AG10803 (cell line): ENCODE results near the gene SLC10A6.

Source experiments
- DNase-seq: peaks from one replicate; pipeline ENCODE4 v3.0.0; 2010; ENCODE audit warnings: low read depth
- H3K4me3 ChIP-seq: 2 replicates; pipeline ENCODE4 v1.5.1; 2011; ENCODE audit warnings: mild to moderate bottlenecking, low read length, control low read depth
- CTCF ChIP-seq: conservative IDR thresholded peaks from 2 replicates; pipeline ENCODE4 v1.5.1; 2011; ENCODE audit warnings: mild to moderate bottlenecking, low read length, control low read depth, inconsistent platforms

The SLC10A6 gene

DNA sequence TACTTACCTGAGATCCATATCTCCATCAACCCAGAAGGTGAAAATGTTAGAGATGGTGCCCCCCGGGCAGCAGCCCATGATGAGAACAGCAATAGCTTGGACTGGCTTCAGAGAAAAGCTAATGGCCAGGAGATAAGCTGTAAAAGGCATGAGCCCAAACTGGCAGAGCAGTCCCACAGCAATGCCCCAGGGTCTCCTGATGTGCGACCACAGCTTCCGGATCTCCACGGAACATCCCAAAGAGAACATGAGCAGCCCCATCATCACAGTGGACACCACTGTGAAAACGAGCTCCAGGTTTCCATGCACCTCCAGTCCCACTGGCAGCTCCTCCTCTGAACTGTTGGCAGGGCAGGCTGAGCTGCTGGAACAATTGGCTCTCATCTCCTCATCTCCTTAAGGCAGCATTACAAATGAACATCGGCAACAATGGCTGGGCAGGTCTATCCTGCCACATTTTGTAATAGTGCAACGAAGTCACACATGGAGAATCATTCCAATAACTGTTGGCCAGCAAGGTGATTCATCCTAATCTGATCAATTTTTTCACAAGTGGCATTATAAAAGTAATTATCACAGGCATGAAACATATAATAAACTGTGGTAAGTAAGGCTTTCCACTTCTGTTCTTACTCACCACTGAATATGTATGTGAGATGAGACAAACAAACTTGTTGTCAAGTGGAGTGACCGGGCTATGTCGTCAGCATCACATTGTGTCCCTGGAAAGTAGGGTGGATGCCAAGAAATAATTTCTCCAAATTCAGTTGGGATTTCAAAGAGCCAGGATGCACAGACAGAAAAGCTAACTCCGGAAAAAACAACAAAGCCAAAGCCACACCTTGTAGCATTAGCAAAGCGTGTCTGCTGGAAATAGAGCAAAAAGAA is at the start of gene SLC10A6:
TSS of gene SLC10A6 (minus strand) at position 653 of the 888 bp plus-strand sequence. CDS start at position 384, 269 bp downstream.
- no peak within 1 kb of the TSS for H3K4me3 ChIP-seq
- TF ChIP-seq CTCF, result no peak
- DNase-seq, result peak; percentile 49

- no peak overlapping the region for H3K4me3 ChIP-seq
- no peak; the same call in 1 of the 2 replicates for TF ChIP-seq CTCF
- no peak for DNase-seq
These were observed 49.4 kb upstream of the SLC10A6 start for GRCh38 chr4:86898562-86898961.

DNA sequence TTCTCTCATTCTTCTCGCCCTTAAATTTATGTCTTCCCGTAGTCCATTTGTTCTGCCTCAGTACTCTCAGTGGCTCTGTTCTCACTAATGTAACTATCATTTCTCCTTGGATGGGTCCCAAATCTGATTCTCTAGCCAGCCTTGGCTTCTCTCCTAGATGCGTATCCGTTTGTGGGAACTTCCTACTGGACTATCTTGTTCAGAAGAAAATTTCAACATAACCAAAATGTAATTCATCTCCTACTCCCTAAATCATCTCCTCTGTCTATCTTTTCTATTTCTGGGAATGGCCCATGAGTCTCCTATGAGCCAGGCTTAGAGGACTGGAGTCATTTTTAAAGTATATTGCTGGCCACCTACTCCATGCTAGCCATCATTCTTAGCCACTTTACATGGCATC is 47.4 kb upstream of the SLC10A6 start:
- DNase-seq, result peak; percentile 11
- TF ChIP-seq CTCF, result no peak
- no peak overlapping the region for H3K4me3 ChIP-seq

DNA sequence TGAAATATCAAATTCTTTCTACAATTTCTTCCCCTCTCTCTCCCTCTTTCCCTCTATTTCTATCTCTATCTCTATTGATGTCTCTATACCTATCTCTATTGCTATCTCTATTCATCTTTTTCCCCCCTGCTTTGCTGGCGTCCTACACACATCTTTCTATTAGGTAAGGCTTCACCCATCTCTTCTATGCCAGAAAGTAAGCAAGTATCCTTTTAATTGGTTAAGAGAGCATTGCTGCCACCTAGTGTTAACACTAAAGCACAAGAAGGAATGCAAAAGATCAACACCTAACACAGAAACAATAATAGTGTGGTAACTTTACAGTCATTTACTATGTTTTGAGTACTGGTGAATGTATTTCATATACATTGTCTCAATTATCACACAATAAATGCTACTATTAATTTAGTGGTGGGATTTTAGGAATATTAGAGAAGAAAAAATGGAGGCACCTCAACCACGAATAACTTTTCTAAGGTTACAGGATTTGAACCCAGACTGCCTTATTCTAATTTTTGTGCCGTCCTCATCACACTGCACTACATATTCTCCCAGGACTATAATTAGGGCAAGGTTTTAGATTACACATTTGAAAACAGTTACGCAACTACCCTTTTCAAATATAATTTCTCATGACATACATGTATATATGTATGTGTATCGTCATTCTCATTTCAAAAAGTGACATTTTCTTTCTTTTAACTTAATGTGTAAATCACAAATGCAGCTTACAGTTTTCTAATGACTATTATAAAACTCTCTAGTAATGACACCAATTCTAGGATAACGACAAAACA is 46.7 kb upstream of the SLC10A6 start:
- TF ChIP-seq CTCF, result peak; percentile 83
- H3K4me3 ChIP-seq, result no peak overlapping the region
- DNase-seq, result peak; percentile 77

DNA sequence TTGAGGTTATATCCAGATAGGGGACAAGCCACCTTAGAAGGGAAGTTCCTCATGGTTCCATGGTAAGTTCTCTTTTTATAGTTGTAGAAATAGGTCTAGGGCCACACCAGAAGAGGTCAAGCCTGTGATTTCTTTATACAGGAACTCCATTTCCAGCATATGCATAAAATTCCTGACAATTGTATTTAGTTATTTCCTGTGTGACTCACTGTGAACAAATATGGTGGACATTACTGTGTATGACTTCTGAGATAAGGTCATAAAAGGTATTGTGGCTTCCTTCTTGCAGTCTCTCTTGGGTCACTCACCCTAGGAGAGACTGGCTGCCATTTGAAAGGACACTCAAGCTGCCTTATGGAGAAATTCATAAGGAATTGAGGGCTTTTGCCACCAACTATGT is 45.3 kb upstream of the SLC10A6 start:
- peak; percentile 20 for DNase-seq
- no peak overlapping the region for H3K4me3 ChIP-seq
- TF ChIP-seq CTCF, result no peak

- no peak for DNase-seq
- H3K4me3 ChIP-seq, result no peak overlapping the region
These were observed 44.0 kb upstream of the SLC10A6 start for GRCh38 chr4:86893136-86893535.

More at GRCh38 chr4:86893136-86893535, 44.0 kb upstream of the SLC10A6 start:
- no peak for TF ChIP-seq CTCF
